Embryonic facial prominence (tissue), 1 donor: ENCODE results near the gene ERI3.

ENCODE experiments used
- DNase-seq: peaks from one replicate; pipeline ENCODE4 v3.0.0-alpha.2; 2016; ENCODE audit errors: extremely low spot score

The ERI3 gene

GRCh38 chr1:44316231-44316759 is 38.8 kb downstream of the ERI3 start:
- no peak for DNase-seq

- no peak for DNase-seq
These were observed 39.5 kb downstream of the ERI3 start for GRCh38 chr1:44315521-44315920.

GRCh38 chr1:44314452-44314851 is 40.6 kb downstream of the ERI3 start:
- no peak for DNase-seq

- no peak for DNase-seq
These were observed 41.7 kb downstream of the ERI3 start for GRCh38 chr1:44313265-44313918.

- DNase-seq = no peak
These were observed 42.5 kb downstream of the ERI3 start for GRCh38 chr1:44312399-44313196.

GRCh38 chr1:44310006-44310405 is 45.1 kb downstream of the ERI3 start:
- DNase-seq = no peak

- DNase-seq = no peak
These were observed 49.1 kb downstream of the ERI3 start for GRCh38 chr1:44305962-44306422.

GRCh38 chr1:44303532-44303931 is 51.5 kb downstream of the ERI3 start:
- no peak for DNase-seq

- DNase-seq = no peak
These were observed 52.5 kb downstream of the ERI3 start for GRCh38 chr1:44302541-44302940.

GRCh38 chr1:44301442-44301841 is 53.6 kb downstream of the ERI3 start:
- no peak for DNase-seq

- no peak for DNase-seq
These were observed 54.2 kb downstream of the ERI3 start for GRCh38 chr1:44300852-44301251.

- no peak for DNase-seq
These were observed 57.2 kb downstream of the ERI3 start for GRCh38 chr1:44297695-44298400.

- no peak for DNase-seq
These were observed 58.3 kb downstream of the ERI3 start for GRCh38 chr1:44296806-44297205.

GRCh38 chr1:44296086-44296485 is 59.0 kb downstream of the ERI3 start:
- DNase-seq = no peak

GRCh38 chr1:44294588-44295007 is 60.5 kb downstream of the ERI3 start:
- no peak for DNase-seq

GRCh38 chr1:44293761-44294315 is 61.2 kb downstream of the ERI3 start:
- DNase-seq = no peak

GRCh38 chr1:44292651-44293050 is 62.4 kb downstream of the ERI3 start:
- no peak for DNase-seq

GRCh38 chr1:44290250-44291094 is 64.6 kb downstream of the ERI3 start:
- no peak for DNase-seq

- no peak for DNase-seq
These were observed 65.5 kb downstream of the ERI3 start for GRCh38 chr1:44289530-44289929.

GRCh38 chr1:44288883-44289282 is 66.2 kb downstream of the ERI3 start:
- no peak for DNase-seq

- DNase-seq = no peak
These were observed 70.9 kb downstream of the ERI3 start for GRCh38 chr1:44284184-44284583.
